Right ventricle myocardium inferior (tissue), 1 donor: ENCODE results near the gene MADD. TPM values are rescaled to one million over a fixed set of nuclear protein-coding genes. Genes with fewer than 3 reads are reported as not detected.

Experiments used
- ATAC-seq: fragments of 200-7000 bp; cut with Tn5 transposase; one replicate; pipeline ENCODE4 v1.9.1; 2020; ENCODE audit warnings: mild to moderate bottlenecking, moderate library complexity
- DNase-seq: peaks from one replicate; pipeline ENCODE4 v3.0.0; 2021; ENCODE audit errors: missing footprints
- intact Hi-C: fragments of 100-400 bp; cut with DNase I; formaldehyde crosslinking; loops from one replicate; pipeline ENCODE4 v1.11.0; 2022
- total RNA-seq: library from RNA; stranded (reverse); fragmentation: NEBNext Ultra II Directional; extraction: Animal tissue kit (Norgen Biotek cat#: 25700); gene quantifications from one replicate; pipeline ENCODE4 v1.2.1, GENCODE V29; 2021
- donor health status: DM: no; HTN: yes; CAD: no; lungs with severe emphysema.

MADD gene
- total RNA-seq, 1 donor from 2014 or later = 40.2 TPM

DNA sequence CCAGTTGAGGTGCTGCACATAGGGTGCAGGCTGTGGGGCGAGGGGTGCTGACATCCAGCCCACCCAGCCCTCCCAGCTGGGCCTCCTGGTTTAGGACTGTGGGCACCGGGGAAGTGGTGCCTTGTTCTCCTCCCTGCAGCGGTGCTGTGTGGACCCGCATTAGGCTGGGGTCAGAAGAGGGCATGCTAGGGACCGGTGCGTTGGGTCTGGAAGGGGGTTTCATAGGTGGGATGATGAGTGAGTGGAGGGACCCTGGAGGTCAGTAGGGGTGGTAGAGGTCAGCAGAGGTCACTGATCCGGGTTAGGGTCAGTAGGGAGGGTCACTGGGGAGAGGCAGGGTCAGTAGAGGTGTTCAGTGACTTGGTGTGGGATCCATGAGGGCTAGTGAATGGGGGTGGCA, 89.2 kb downstream of the MADD start:
- intact Hi-C loops = loop anchor here (5.0 kb wide), 1 partner anchor 467 kb away; no protein-coding TSS in a partner anchor
- no peak for DNase-seq

GRCh38 chr11:47359586-47359985, 89.7 kb downstream of the MADD start:
- intact Hi-C loops = loop anchor here (5.0 kb wide), 1 partner anchor 467 kb away; no protein-coding TSS in a partner anchor
- no peak for ATAC-seq
- DNase-seq = no peak

More for the DNA sequence above, 89.2 kb downstream of the MADD start:
- no peak for ATAC-seq

- intact Hi-C loops = no loop called here
- DNase-seq (no peak), ATAC-seq (no peak)
These were observed 90.4 kb downstream of the MADD start for GRCh38 chr11:47360341-47360740.

DNA sequence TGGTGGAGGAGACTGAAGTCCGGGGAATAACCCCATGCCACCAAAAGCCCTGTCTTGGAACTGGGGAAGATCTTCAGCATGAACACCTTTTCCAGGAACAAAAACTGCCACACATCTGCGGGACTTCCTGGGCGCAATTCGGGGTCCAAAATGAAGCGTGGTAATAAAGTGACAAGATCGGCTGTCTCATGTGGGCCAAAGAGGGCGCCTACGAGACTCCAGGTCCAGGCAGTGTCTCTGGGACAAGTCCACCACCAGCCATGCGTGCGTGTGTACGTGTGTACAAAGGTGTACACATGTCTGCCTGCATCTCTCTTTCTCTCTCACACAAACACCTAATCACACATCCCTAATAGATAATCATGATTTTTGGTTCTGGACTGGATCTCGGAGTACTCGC, 91.5 kb downstream of the MADD start:
- intact Hi-C loops = no loop called here
- ATAC-seq = no peak
- no peak for DNase-seq

DNA sequence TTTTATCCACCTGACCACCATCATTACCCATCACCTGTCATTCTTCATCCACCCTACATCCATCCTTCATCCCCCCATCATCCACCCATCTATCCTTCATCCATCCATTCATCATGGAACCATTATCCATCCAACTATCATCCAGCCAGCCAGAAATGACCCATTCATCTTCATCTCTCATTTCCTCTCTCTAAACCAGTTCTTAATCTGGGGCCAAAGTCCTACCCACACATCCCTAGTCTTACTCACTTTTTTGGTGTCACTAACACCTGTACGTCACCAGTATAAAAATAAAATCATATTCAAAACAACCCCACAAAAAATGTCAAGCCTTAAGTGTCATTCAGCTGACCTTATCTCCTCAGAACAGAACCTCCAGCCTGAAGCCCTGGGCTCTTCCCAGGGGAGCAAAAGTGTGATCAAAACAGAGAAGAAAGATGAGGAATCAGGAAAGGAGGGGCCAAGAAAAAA, 96.1 kb downstream of the MADD start:
- intact Hi-C loops = no loop called here
- DNase-seq (no peak), ATAC-seq (no peak)

DNA sequence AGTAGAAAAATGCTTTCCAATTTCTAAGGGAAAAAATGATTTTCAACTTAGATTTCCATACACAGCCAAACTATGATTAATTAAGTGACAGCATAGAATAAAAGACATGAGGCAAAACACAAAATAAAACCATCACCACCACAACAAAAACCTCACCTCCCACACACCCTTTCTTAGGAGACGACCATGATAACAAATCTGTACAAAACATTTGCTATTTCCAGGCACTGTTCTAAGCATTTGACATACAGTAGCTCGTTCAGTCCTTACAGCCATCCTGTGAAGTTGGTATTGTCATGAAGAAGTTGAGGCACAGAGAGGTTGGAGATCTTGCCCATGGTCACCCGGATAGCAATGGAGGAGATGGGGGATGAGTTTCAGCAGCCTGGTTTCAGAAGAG, 99.7 kb downstream of the MADD start:
- no peak for ATAC-seq
- DNase-seq = no peak
- intact Hi-C loops = loop anchor here (10.0 kb wide), 2 partner anchors 185 to 245 kb away; partner anchors contain the start of gene CELF1

DNA sequence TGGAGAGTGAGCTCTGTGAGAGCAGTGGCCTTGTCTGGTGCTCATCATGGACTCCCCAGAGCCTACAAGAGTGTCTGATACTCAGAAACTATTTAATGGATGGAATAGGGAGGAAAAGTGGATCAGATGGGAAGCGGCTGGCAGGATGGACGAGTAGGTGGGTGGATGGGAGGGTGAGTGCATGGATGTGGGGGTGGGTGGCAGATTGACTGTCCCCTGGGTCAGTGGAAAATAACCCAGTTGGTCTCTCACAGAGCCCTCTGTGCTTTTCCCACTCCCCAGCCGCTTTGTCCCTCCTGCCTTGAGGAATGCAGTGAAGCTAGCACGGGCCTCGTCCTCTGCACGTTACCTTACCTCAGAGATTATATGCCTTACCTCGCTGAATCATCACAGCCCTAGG, 102.5 kb downstream of the MADD start:
- intact Hi-C loops = loop anchor here (10.0 kb wide), 2 partner anchors 182 to 242 kb away; partner anchors contain the start of gene CELF1
- DNase-seq = no peak
- no peak for ATAC-seq

GRCh38 chr11:47373876-47374719, 104.2 kb downstream of the MADD start:
- intact Hi-C loops = loop anchor here (2.0 to 10.0 kb wide), 4 partner anchors 35 to 241 kb away; partner anchors contain the start of genes CELF1 and SLC39A13
- ATAC-seq = peak; percentile 80

DNA sequence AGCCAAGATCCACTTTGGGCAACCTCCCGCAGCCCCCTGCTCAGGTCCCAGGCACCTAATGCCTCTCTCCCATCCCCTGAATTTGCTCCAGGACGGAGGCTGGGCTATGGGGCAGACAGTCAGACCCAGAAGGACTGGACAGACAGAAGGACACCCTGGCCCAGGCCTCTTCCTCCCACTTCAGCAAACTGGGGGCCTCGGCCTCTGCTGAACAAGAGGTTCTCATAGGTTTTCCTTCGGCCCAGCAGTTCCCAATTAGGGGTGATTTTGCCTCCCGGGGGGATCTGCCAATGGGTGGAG, 104.7 kb downstream of the MADD start:
- no peak for DNase-seq
- intact Hi-C loops = loop anchor here (2.0 to 10.0 kb wide), 4 partner anchors 34 to 240 kb away; partner anchors contain the start of genes CELF1 and SLC39A13
- no peak for ATAC-seq

More at GRCh38 chr11:47373876-47374719, 104.2 kb downstream of the MADD start:
- peak; percentile 93 for DNase-seq

DNA sequence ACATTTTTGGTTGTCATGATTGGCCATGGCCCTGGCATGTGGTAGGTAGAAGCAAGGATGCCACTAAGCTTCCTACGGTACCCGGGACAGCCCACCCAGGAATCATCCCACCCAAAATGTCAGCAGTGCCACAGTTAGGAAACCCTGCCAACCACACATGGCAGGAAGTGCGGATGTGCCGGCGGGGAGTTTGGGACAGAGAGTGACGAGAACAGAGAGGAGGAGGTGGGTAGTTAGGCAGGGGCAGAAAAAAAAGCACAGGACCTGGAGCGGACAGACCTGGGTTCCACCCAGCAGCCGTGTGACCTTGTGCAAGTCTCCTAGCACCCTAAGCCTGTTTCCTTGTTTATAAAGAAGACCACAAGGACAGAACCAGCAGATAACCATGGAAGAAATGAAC, 105.1 kb downstream of the MADD start:
- ATAC-seq (no peak), DNase-seq (no peak)
- intact Hi-C loops = loop anchor here (2.0 to 10.0 kb wide), 4 partner anchors 34 to 240 kb away; partner anchors contain the start of genes CELF1 and SLC39A13

DNA sequence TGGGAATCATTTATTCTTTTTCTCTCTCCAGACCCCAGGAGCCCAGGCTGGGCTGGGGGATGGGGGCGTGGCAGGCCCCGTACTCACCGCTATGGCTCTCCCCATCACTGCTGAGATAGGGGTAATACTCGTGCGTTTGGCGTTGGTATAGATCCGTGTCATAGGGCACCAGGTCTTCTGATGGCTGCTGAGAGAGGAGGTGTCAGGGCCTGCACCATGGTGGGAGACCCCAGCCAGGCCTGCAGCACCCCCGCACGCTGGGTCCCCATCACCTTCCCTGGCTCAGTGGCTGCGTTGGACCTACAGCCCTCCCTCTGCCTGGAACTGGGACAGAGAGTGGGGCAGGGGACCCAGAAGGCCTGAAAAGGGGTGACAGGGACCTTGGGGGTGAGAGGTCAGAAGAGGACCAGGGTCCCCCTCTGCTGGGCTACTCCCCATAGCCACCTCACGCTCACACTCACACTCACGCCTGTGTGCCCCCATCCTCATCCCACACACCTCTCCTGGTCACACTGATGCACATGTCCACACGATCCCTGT, 105.7 kb downstream of the MADD start:
- intact Hi-C loops = loop anchor here (2.0 to 10.0 kb wide), 4 partner anchors 33 to 239 kb away; partner anchors contain the start of genes CELF1 and SLC39A13
- no peak for ATAC-seq

GRCh38 chr11:47376107-47376524, 106.2 kb downstream of the MADD start:
- DNase-seq = no peak
- intact Hi-C loops = loop anchor here (10.0 kb wide), 2 partner anchors 179 to 239 kb away; partner anchors contain the start of gene CELF1
- ATAC-seq = no peak

More for the DNA sequence above, 105.7 kb downstream of the MADD start:
- DNase-seq = no peak

GRCh38 chr11:47376525-47377371, 106.8 kb downstream of the MADD start:
- peak; percentile 50 for ATAC-seq
- intact Hi-C loops = loop anchor here (10.0 kb wide), 2 partner anchors 178 to 238 kb away; partner anchors contain the start of gene CELF1
- DNase-seq = peak; percentile 90

DNA sequence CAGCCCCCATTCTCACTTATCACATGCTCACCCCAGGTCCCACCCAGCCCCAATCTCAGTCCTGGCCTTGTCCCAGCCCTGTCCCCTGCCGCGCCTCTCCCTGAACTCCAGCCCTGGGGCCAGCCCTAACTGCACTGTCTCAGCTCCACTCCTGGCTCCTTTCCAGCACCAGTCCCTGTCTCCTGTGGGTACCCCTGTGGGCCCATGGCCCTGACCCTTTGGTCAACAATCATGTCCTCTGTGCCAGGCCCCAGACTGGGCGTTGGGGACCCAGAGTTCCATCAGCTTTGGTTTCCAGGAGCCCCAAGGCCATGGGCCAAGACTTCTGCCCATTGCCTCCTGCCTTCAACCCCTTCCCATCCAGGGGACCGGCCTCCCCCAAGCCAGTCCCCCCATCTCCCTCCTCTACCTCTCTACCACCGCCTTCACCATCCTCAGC, 107.7 kb downstream of the MADD start:
- peak; percentile 31 for ATAC-seq
- intact Hi-C loops = loop anchor here (10.0 kb wide), 2 partner anchors 177 to 237 kb away; partner anchors contain the start of gene CELF1
- DNase-seq = no peak

DNA sequence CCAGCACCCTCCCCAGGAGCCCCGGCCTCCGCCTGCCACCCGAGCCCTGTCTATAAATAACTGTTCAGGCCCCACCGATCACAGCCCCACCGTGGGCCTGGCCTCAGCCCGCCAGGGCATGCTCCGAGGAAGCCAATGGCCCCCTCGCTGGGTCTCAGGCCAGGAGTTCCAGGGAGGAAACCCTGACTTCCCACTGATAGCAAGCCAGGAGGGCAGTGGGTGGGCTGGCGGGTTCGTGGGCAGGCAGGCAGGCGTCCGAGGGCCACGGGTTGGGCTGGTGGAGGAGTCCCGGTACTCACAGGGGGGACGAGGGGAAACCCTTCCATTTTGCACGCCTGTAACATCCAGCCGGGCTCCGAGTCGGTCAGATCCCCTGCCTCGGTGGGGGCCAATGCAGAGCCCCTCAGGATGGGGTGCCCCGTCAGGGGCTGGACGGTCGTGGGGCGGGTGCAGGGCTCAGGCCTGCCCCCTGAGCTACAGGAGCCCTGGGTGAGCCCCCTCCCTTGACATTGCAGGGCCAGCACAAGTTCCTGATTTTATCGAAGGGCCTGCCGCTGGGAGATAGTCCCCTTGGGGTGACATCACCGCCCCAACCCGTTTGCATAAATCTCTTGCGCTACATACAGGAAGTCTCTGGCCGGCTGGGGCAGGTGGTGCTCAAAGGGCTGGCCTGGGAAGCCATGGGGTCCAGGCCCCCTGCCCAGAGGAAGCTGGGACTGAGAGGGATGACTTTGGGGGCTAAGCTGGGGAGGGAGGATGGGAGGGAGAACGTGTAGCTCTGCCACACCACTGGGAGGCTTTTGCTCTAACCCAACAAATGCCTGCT, 108.3 kb downstream of the MADD start, which contains the start of gene SPI1:
Gene SPI1 (minus strand): TSS at position 538 of the 826 bp plus-strand sequence. CDS start 194 bp downstream, at position 344.
- DNase-seq = peak; percentile 91
- intact Hi-C loops = loop anchor here (10.0 kb wide), 2 partner anchors 177 to 237 kb away; partner anchors contain the start of gene CELF1
- ATAC-seq = peak; percentile 60

DNA sequence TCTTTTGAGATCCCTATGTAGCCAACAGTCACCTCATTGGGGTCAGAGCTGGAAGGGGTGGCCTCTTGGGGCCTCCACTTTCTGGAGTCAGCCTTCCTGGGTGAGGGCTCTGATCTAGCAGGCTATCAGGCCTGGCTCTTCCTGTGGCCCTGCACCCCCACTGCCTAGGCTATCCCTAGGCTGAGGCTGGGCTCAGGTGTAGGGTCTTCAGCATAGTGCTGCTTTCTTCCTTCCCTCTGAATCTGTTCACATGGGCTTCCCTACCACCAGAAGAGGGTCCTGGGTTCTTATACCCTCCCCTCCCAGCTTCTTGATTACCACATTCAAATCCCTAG, 108.9 kb downstream of the MADD start:
- ATAC-seq = no peak
- intact Hi-C loops = loop anchor here (10.0 kb wide), 2 partner anchors 176 to 236 kb away; partner anchors contain the start of gene CELF1
- DNase-seq = no peak

GRCh38 chr11:47379317-47379716, 109.4 kb downstream of the MADD start:
- intact Hi-C loops = loop anchor here (10.0 kb wide), 2 partner anchors 175 to 235 kb away; partner anchors contain the start of gene CELF1
- DNase-seq (no peak), ATAC-seq (no peak)
